Endothelial cell (in vitro differentiated cells): ENCODE results near the gene AFG1L. TPM values are rescaled to one million over a fixed set of nuclear protein-coding genes. Genes with fewer than 3 reads are reported as not detected.

Experiments
- DNase-seq: peaks from one replicate; pipeline ENCODE4 v3.0.0; 2021; ENCODE audit warnings: low spot score
- H3K27ac Mint-ChIP-seq: one replicate; pipeline ENCODE4 v1.8.0; 2021; ENCODE audit warnings: mixed read lengths, inconsistent platforms; ENCODE audit not compliant: unreplicated experiment
- H3K27me3 Mint-ChIP-seq: one replicate; pipeline ENCODE4 v1.8.0; 2021; ENCODE audit warnings: mild to moderate bottlenecking, moderate library complexity, mixed read lengths, inconsistent platforms; ENCODE audit not compliant: unreplicated experiment
- H3K36me3 Mint-ChIP-seq: one replicate; pipeline ENCODE4 v1.8.0; 2021; ENCODE audit warnings: mild to moderate bottlenecking, low read depth, mixed read lengths, inconsistent platforms; ENCODE audit not compliant: unreplicated experiment
- H3K4me1 Mint-ChIP-seq: one replicate; pipeline ENCODE4 v1.8.0; 2021; ENCODE audit warnings: mild to moderate bottlenecking, mixed read lengths, inconsistent platforms; ENCODE audit not compliant: unreplicated experiment
- H3K4me3 Mint-ChIP-seq: one replicate; pipeline ENCODE4 v1.8.0; 2021; ENCODE audit warnings: mild to moderate bottlenecking, mixed read lengths, inconsistent platforms; ENCODE audit not compliant: unreplicated experiment
- H3K9me3 Mint-ChIP-seq: one replicate; pipeline ENCODE4 v1.8.0; 2021; ENCODE audit warnings: mixed read lengths, inconsistent platforms; ENCODE audit not compliant: unreplicated experiment
- CTCF ChIP-seq: fragments of 200-600 bp; sonication (generic); IDR thresholded peaks from one replicate; pipeline ENCODE4 v1.5.0; 2021; ENCODE audit warnings: antibody characterized with exemption; ENCODE audit not compliant: unreplicated experiment
- total RNA-seq: library from RNA; stranded (reverse); fragmentation: NEBNext Ultra II Directional; extraction: Animal tissue kit (Norgen Biotek cat#: 25700); gene quantifications from one replicate; pipeline ENCODE4 v1.2.1, GENCODE V29; 2021; ENCODE audit not compliant: unreplicated experiment

The AFG1L gene
- total RNA-seq, 1 donor from 2014 or later: 5.7 TPM

- no peak overlapping the region for H3K4me3 Mint-ChIP-seq
- no peak for TF ChIP-seq CTCF
- no peaks in the 10 kb centered on the region for H3K36me3 Mint-ChIP-seq
- H3K27me3 Mint-ChIP-seq: peaks cover 2% of the 10 kb centered on the region
- H3K4me1 Mint-ChIP-seq: no peaks in the 10 kb centered on the region
- no peaks in the 10 kb centered on the region for H3K9me3 Mint-ChIP-seq
- no peak overlapping the region for H3K27ac Mint-ChIP-seq
- DNase-seq: no peak
Observed at GRCh38 chr6:108549241-108549640, 254.4 kb downstream of the AFG1L start.

DNA sequence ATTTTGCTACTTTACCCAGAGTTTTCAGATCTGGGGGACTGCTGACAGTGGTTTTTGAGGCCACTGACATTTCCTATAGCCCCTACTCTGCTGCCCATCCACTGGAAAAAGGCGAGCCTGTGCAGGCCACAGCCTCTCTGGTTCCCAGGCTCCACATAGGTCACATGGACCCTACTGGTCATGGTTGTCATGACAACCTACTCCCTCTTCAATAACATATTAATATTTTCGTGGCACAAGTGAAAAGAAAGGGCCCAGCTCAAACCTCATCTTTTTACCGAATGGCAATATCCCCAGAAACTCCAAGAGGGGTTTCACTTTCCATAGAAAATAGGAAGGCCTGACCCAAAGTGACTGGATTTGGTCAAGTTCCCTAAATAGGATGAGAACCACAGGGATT, 254.9 kb downstream of the AFG1L start:
- no peaks in the 10 kb centered on the region for H3K36me3 Mint-ChIP-seq
- no peak for DNase-seq

GRCh38 chr6:108550256-108550655, 255.4 kb downstream of the AFG1L start:
- H3K27ac Mint-ChIP-seq: no peak overlapping the region
- no peak for TF ChIP-seq CTCF
- H3K4me3 Mint-ChIP-seq: no peak overlapping the region
- H3K36me3 Mint-ChIP-seq: no peaks in the 10 kb centered on the region
- DNase-seq: no peak
- no peaks in the 10 kb centered on the region for H3K9me3 Mint-ChIP-seq
- H3K27me3 Mint-ChIP-seq: peaks cover 2% of the 10 kb centered on the region
- H3K4me1 Mint-ChIP-seq: no peaks in the 10 kb centered on the region

More for the DNA sequence above, 254.9 kb downstream of the AFG1L start:
- H3K27ac Mint-ChIP-seq: no peak overlapping the region
- peaks cover 2% of the 10 kb centered on the region for H3K27me3 Mint-ChIP-seq
- H3K4me1 Mint-ChIP-seq: no peaks in the 10 kb centered on the region
- H3K9me3 Mint-ChIP-seq: no peaks in the 10 kb centered on the region
- no peak overlapping the region for H3K4me3 Mint-ChIP-seq
- TF ChIP-seq CTCF: no peak

DNA sequence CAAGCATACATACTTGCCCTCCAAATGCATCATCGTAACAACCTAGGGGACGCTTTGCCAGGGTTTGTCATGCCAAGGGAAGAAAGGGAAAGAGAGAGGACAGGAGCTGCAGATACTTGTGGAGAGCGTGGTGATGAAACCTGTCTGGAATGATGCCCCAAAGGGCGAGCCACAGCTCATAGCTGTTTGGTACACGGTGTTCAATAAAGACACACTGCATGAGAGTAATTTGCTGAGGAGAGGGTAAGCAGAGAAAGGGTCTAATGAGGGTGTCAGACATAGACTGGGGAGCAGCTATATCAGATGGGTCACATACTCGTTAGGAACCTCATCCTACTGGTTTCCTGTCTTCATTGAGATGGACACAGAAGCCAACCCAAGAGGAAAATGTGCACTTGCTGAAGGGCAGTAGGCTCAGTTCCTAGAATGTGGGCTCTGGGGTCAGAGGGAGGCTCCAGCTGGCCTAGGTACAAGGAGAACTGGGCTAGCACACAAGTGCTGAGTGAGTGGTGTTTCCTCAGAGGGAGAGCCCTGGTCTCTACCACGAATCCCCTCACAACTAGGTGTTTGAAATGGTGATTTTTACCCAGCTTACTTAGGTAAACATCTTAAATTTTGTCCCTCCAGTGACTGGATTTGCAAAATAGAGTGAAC, 260.7 kb downstream of the AFG1L start:
- Mint-ChIP-seq H3K36me3 (peaks cover 3% of the 10 kb centered on the region), H3K27ac (no peak overlapping the region), H3K9me3 (no peaks in the 10 kb centered on the region), H3K4me3 (no peak overlapping the region), H3K27me3 (peaks cover 5% of the 10 kb centered on the region), H3K4me1 (peaks cover 5% of the 10 kb centered on the region)
- TF ChIP-seq CTCF: no peak
- DNase-seq: no peak

DNA sequence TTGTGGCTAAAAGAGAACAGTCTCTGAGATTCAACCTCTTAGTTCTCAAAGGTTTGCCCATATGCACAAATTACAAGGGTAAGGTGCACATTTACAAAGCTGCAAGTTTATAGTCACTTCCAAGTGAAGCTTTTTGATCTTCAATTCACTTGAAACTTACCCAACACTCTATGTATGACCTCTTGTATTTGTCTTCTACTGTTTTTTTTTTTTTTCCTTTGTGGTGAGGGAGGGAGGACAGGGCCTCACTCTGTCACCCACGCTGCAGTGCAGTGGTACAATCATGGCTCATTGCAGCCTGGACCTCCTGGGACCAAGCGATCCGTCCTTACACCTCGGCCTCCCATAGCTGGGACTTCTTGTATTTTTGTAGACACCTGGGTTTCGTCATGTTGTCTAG, 261.4 kb downstream of the AFG1L start:
- Mint-ChIP-seq H3K4me3 (no peak overlapping the region), H3K27ac (no peak overlapping the region), H3K27me3 (peaks cover 5% of the 10 kb centered on the region)

More for the DNA sequence above, 261.4 kb downstream of the AFG1L start:
- Mint-ChIP-seq H3K36me3 (peaks cover 3% of the 10 kb centered on the region), H3K9me3 (no peaks in the 10 kb centered on the region), H3K4me1 (peaks cover 5% of the 10 kb centered on the region)
- DNase-seq: no peak
- no peak for TF ChIP-seq CTCF
